Measurements from ENCODE around the gene LENG9.

DNA sequence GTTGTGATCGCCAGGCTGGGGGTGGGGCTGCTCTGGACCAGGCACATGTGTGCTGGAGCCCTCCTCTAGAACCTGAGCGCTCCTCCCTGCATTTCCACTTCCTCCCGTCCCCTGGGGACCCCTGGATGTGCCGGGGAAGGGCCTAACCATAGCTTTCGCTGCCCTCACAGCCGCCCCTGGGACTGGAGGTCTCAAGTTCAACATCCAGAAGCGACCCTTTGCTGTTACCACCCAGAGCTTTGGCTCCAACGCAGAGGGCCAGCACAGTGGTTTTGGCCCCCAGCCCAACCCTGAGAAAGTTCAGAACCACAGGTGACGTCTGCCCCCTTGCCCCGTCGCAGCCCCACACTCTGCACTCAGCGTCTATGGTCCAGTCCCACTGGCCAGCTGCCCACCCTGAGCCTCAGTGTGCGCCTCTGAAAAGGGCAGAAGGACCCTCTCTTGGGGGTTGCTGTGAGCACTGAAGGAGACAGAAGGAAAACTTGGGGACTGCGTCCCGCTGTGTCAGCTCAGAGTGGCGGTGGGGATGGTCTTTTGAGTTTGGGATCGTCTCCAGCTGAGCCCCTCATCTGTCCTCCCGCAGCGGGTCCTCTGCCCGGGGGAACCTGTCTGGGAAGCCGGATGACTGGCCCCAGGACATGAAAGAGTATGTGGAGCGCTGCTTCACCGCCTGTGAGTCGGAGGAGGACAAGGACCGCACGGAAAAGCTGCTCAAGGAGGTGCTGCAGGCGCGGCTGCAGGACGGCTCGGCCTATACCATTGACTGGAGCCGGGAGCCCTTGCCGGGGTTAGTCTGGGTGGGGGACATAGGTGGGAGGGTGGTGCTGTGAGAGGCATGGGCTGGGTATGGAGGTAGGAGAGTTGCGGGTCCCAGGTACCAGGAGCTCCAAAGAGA lies 8.6 kb downstream of the LENG9 start:
- no peak for TF ChIP-seq EZH2 (IDR thresholded peaks at IDR 0.05; ENCODE audit: borderline replicate concordance)
- TF ChIP-seq, protein P1, sequence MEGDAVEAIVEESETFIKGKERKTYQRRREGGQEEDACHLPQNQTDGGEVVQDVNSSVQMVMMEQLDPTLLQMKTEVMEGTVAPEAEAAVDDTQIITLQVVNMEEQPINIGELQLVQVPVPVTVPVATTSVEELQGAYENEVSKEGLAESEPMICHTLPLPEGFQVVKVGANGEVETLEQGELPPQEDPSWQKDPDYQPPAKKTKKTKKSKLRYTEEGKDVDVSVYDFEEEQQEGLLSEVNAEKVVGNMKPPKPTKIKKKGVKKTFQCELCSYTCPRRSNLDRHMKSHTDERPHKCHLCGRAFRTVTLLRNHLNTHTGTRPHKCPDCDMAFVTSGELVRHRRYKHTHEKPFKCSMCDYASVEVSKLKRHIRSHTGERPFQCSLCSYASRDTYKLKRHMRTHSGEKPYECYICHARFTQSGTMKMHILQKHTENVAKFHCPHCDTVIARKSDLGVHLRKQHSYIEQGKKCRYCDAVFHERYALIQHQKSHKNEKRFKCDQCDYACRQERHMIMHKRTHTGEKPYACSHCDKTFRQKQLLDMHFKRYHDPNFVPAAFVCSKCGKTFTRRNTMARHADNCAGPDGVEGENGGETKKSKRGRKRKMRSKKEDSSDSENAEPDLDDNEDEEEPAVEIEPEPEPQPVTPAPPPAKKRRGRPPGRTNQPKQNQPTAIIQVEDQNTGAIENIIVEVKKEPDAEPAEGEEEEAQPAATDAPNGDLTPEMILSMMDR (IDR thresholded peaks at IDR 0.05; ENCODE audit: poor library complexity), result no peak
- TF ChIP-seq EZH2phosphoT487 (IDR thresholded peaks at IDR 0.05; ENCODE audit: low read depth, severe bottlenecking, unreplicated experiment), result no peak

All from hepatocyte (in vitro differentiated cells).